Neuronal stem cell (in vitro differentiated cells): ENCODE data around the gene CCZ1B.
"Not testable (repeated sequence)": the region's sequence is repeated elsewhere in the genome, so short reads cannot be mapped to it uniquely, and the experiment has no call there.

Source experiments
- DNase-seq: peaks from one replicate; pipeline ENCODE4 v3.0.0-alpha.2; 2013; ENCODE audit warnings: low spot score
- H2AFZ ChIP-seq: one replicate; pipeline ENCODE4 v1.6.1; 2013; ENCODE audit warnings: mild to moderate bottlenecking, low read length, inconsistent platforms
- H2AK5ac ChIP-seq: 2 replicates; pipeline ENCODE4 v1.6.1; 2013; ENCODE audit warnings: low read depth, mild to moderate bottlenecking, inconsistent platforms, low read length, moderate library complexity, mixed read lengths
- H2BK120ac ChIP-seq: 2 replicates; pipeline ENCODE4 v1.6.1; 2013; ENCODE audit warnings: low read depth, mild to moderate bottlenecking, inconsistent platforms, low read length, moderate library complexity, mixed read lengths
- H2BK12ac ChIP-seq: one replicate; pipeline ENCODE4 v1.6.1; 2013; ENCODE audit warnings: low read length, inconsistent platforms
- H2BK15ac ChIP-seq: 2 replicates; pipeline ENCODE4 v1.6.1; 2013; ENCODE audit warnings: mild to moderate bottlenecking, low read length, inconsistent platforms, mixed read lengths
- H2BK5ac ChIP-seq: one replicate; pipeline ENCODE4 v1.6.1; 2013; ENCODE audit warnings: inconsistent platforms, mild to moderate bottlenecking, low read length, moderate library complexity
- H3K14ac ChIP-seq: one replicate; pipeline ENCODE4 v1.6.1; 2013; ENCODE audit warnings: low read length, inconsistent platforms
- H3K18ac ChIP-seq: 2 replicates; pipeline ENCODE4 v1.6.1; 2013; ENCODE audit warnings: low read length, inconsistent platforms
- H3K23ac ChIP-seq: 2 replicates; pipeline ENCODE4 v1.6.1; 2013; ENCODE audit warnings: low read depth, mild to moderate bottlenecking, mixed read lengths, low read length, inconsistent platforms; ENCODE audit not compliant: poor library complexity
- H3K27ac ChIP-seq: replicated peaks from 3 replicates; pipeline ENCODE4 v1.5.1; 2013; ENCODE audit warnings: low read length, inconsistent platforms
- H3K27me3 ChIP-seq, 3 experiments: 2 replicates each; pipeline ENCODE4 v1.6.1; 2013; ENCODE audit warnings: low read length in 3 of 3, mild to moderate bottlenecking in 2 of 3, inconsistent platforms in 1 of 3, low read depth in 1 of 3, mixed read lengths in 1 of 3, moderate library complexity in 1 of 3; ENCODE audit not compliant: control insufficient read depth in 3 of 3, insufficient read depth in 3 of 3
- H3K36me3 ChIP-seq, 2 donors: replicated peaks in 1 of 2; 2 replicates each; pipeline ENCODE4 v1.6.1; 2013; ENCODE audit warnings: low read length in 2 of 2; ENCODE audit not compliant: control insufficient read depth in 2 of 2, insufficient read depth in 2 of 2
- H3K4ac ChIP-seq: 2 replicates; pipeline ENCODE4 v1.6.1; 2013; ENCODE audit warnings: inconsistent platforms, mild to moderate bottlenecking, low read length, moderate library complexity
- H3K4me1 ChIP-seq, 2 donors: 1 replicate in 1 of 2; 2 replicates in 1 of 2; pipeline ENCODE4 v1.6.1; 2013; ENCODE audit warnings: low read length in 2 of 2, low read depth in 1 of 2; ENCODE audit not compliant: control insufficient read depth in 2 of 2, insufficient read depth in 1 of 2
- H3K4me2 ChIP-seq: one replicate; pipeline ENCODE4 v1.6.1; 2013; ENCODE audit warnings: mild to moderate bottlenecking, low read length, inconsistent platforms; ENCODE audit not compliant: insufficient read depth, poor library complexity, severe bottlenecking
- H3K4me3 ChIP-seq, 2 donors: 2 replicates each; pipeline ENCODE4 v1.5.1; 2013; ENCODE audit warnings: low read length in 2 of 2, mild to moderate bottlenecking in 2 of 2, inconsistent platforms in 1 of 2, moderate library complexity in 1 of 2
- H3K79me1 ChIP-seq: one replicate; pipeline ENCODE4 v1.6.1; 2013; ENCODE audit warnings: low read depth, mild to moderate bottlenecking, inconsistent platforms, low read length, moderate library complexity
- H3K9ac ChIP-seq: one replicate; pipeline ENCODE4 v1.6.1; 2013; ENCODE audit warnings: mild to moderate bottlenecking, low read depth, low read length, inconsistent platforms; ENCODE audit not compliant: poor library complexity
- H3K9me3 ChIP-seq, 2 donors: replicated peaks in 1 of 2; 2 replicates each; pipeline versions ENCODE3 to v1.6.1; 2013; ENCODE audit warnings: low read length in 2 of 2, mild to moderate bottlenecking in 2 of 2, inconsistent platforms in 1 of 2, low read depth in 1 of 2, mixed read lengths in 1 of 2, moderate library complexity in 1 of 2; ENCODE audit not compliant: control insufficient read depth in 2 of 2, insufficient read depth in 1 of 2
- H4K8ac ChIP-seq: one replicate; pipeline ENCODE4 v1.6.1; 2013; ENCODE audit warnings: low read depth, mild to moderate bottlenecking, inconsistent platforms, low read length, moderate library complexity
- H4K91ac ChIP-seq: one replicate; pipeline ENCODE4 v1.6.1; 2013; ENCODE audit warnings: low read length, low read depth, mild to moderate bottlenecking, inconsistent platforms; ENCODE audit not compliant: poor library complexity
- WGBS, 2 donors: extraction: QIAGEN DNeasy Blood & Tissue Kit; methylation state at CpG; one replicate each; pipeline ENCODE4 v1.1.7; 2013; ENCODE audit warnings: missing lambda C conversion rate in 2 of 2, mixed read lengths in 1 of 2; ENCODE audit not compliant: insufficient read length in 2 of 2, insufficient replicate concordance in 1 of 2; ENCODE audit errors: extremely low coverage in 2 of 2; 5-methylcytosine and 5-hydroxymethylcytosine counted together

The CCZ1B gene

GRCh38 chr7:6847751-6848150 is 21.7 kb upstream of the CCZ1B start:
- H2BK15ac ChIP-seq, H3K4me2 ChIP-seq, H3K79me1 ChIP-seq, H2AK5ac ChIP-seq, H4K91ac ChIP-seq, H3K36me3 ChIP-seq, H3K23ac ChIP-seq, H3K27me3 ChIP-seq, H3K4me1 ChIP-seq, H3K27ac ChIP-seq, H3K9me3 ChIP-seq, H3K18ac ChIP-seq, H2AFZ ChIP-seq, H2BK5ac ChIP-seq, H4K8ac ChIP-seq, DNase-seq, H3K14ac ChIP-seq, H3K9ac ChIP-seq, H3K4me3 ChIP-seq, H2BK12ac ChIP-seq, H3K4ac ChIP-seq, H2BK120ac ChIP-seq: not testable (repeated sequence)
- WGBS, 2 donors, result no CpG with 5 or more reads among the region's 18 CpGs

DNA sequence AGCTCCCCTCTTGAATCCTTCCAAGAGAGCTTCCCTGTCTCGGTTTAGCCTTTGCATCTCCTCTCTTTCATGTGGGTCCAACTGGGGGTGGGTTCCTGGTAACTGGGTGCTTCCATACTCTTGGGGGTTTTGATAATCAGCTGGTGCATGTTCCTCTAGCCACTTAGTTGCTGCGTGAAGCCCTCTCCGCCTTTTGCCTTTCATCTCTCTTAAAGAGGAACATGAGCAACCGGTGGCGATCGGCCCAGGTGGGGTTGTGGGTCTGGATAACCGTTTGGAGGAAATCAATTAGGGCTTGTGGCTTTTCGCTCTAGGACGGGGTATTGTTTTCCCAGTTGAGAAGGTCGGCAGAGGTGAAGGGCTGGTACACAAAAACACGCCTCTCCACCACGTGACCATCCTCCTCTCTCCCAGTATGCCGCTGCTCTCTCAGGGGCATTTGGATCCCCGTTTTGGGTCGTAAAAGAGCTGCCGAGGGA is 19.9 kb upstream of the CCZ1B start:
- not testable (repeated sequence) for H3K79me1 ChIP-seq, H3K4me1 ChIP-seq, H3K18ac ChIP-seq, H2BK120ac ChIP-seq, H2BK12ac ChIP-seq, H3K14ac ChIP-seq, H3K23ac ChIP-seq, H2AK5ac ChIP-seq, H4K91ac ChIP-seq, H3K36me3 ChIP-seq, H3K27ac ChIP-seq, H2BK5ac ChIP-seq, H4K8ac ChIP-seq, H3K9ac ChIP-seq, DNase-seq, H2BK15ac ChIP-seq, H3K9me3 ChIP-seq, H3K4ac ChIP-seq, H3K27me3 ChIP-seq, H3K4me3 ChIP-seq, H3K4me2 ChIP-seq
- peak overlapping the region; percentile 35 for H2AFZ ChIP-seq
- WGBS, 2 donors, result no CpG with 5 or more reads among the region's 16 CpGs

DNA sequence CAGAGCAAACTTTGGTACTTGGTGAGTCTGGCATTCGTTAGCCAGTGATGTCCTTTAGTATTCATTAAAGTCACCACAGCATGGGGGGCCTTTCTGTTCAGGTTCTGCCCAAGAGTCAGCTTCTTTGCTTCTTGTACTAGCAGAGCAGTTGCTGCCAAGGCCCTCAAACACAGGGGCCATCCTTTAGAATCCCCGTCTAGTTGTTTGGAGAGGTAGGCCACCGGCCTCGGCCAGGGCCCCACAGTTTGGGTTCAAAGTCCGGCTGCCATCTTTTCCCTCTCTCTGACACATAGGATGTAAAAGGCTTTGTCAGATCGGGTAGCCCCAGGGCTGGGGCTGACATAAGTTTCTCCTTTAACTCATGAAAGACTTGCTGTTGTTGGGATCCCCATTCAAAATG is 17.6 kb upstream of the CCZ1B start:
- not testable (repeated sequence) for H3K4me3 ChIP-seq, H3K23ac ChIP-seq, H2AFZ ChIP-seq, H3K18ac ChIP-seq, H3K27me3 ChIP-seq, H2BK15ac ChIP-seq, H2BK12ac ChIP-seq, H3K4me2 ChIP-seq, H3K27ac ChIP-seq, H2BK5ac ChIP-seq, H3K9ac ChIP-seq, H2AK5ac ChIP-seq, H3K14ac ChIP-seq, H4K8ac ChIP-seq, H3K4ac ChIP-seq, DNase-seq, H2BK120ac ChIP-seq, H3K4me1 ChIP-seq, H3K36me3 ChIP-seq, H3K79me1 ChIP-seq, H4K91ac ChIP-seq, H3K9me3 ChIP-seq
- WGBS, 2 donors, result no CpG with 5 or more reads among the region's 6 CpGs

GRCh38 chr7:6843092-6843491 is 17.0 kb upstream of the CCZ1B start:
- H3K9me3 ChIP-seq, result not testable (repeated sequence)
- WGBS, 2 donors, result no CpG with 5 or more reads among the region's 5 CpGs

More at GRCh38 chr7:6843092-6843491, 17.0 kb upstream of the CCZ1B start:
- H2BK120ac ChIP-seq, H2BK5ac ChIP-seq, H2AK5ac ChIP-seq, H3K27me3 ChIP-seq, H2BK15ac ChIP-seq, H3K9ac ChIP-seq, H4K91ac ChIP-seq, H3K23ac ChIP-seq, H3K4me2 ChIP-seq, H3K4me1 ChIP-seq, DNase-seq, H3K4ac ChIP-seq, H2BK12ac ChIP-seq, H4K8ac ChIP-seq, H3K27ac ChIP-seq, H3K36me3 ChIP-seq, H2AFZ ChIP-seq, H3K18ac ChIP-seq, H3K14ac ChIP-seq, H3K79me1 ChIP-seq, H3K4me3 ChIP-seq: not testable (repeated sequence)
